K562 (cell line): ENCODE results near the gene ADRA1B. TPM values are rescaled to one million over a fixed set of nuclear protein-coding genes. Genes with fewer than 3 reads are reported as not detected.

Experiments
- ATAC-seq: fragments of 200-7000 bp; cut with Tn5 transposase; 3 replicates; pipeline ENCODE4 v1.9.1; 2020; ENCODE audit warnings: moderate library complexity
- BruUV-seq: library from RNA; stranded (reverse); fragments of 400-500 nt; replicated peaks from 2 replicates; lab custom pipeline; 2021; lab: Mats Ljungman, UMichigan
- CTCF ChIA-PET: fragments of 300-600 bp; formaldehyde crosslinking; extraction: SDS; loops from one replicate; lab custom pipeline; 2021; ENCODE audit warnings: low intra/inter-chr PET ratio; lab: Yijun Ruan, JAX
- POLR2A ChIA-PET: fragments of 300-600, 350-650 bp; sonication (Branson Sonifier 250); formaldehyde crosslinking; extraction: SDS; loops from one replicate; lab custom pipeline; 2021; ENCODE audit warnings: antibody characterized with exemption, inconsistent platforms; lab: Yijun Ruan, JAX
- DNase-seq, 4 experiments: peaks; one replicate each; pipeline versions ENCODE4 v3.0.0 to v3.0.0-alpha.2; 2011 to 2018; ENCODE audit warnings: low spot score in 3 of 4, mixed read lengths in 3 of 4; ENCODE audit errors: extremely low read depth in 1 of 4
- FAIRE-seq: peaks from 2 replicates; lab custom pipeline; 2011; peaks lifted over from hg19 to GRCh38; lab: Jason Lieb, UNC
- H2AFZ ChIP-seq: 2 replicates; pipeline ENCODE4 v1.6.0; 2011; ENCODE audit warnings: low read depth, low read length, control low read depth, inconsistent platforms
- H3K27ac ChIP-seq: fragments of 200-600 bp; 3 replicates; pipeline ENCODE4 v1.8.0; 2011; ENCODE audit warnings: low read depth, mild to moderate bottlenecking, control low read depth, inconsistent platforms, low read length, moderate library complexity, mixed read lengths; ENCODE audit errors: extremely low read depth
- H3K27me3 ChIP-seq, 2 experiments: fragments of 300-600 bp in 1 of 2; 2 replicates in 1 of 2; 3 replicates in 1 of 2; pipeline versions ENCODE4 v1.6.0 to v1.8.0; 2011; ENCODE audit warnings: inconsistent platforms in 2 of 2, low read length in 2 of 2, mild to moderate bottlenecking in 1 of 2, mixed read lengths in 1 of 2, moderate library complexity in 1 of 2; ENCODE audit not compliant: control insufficient read depth in 2 of 2, insufficient read depth in 2 of 2
- H3K36me3 ChIP-seq: fragments of 300-600 bp; 3 replicates; pipeline ENCODE4 v1.8.0; 2011; ENCODE audit warnings: mild to moderate bottlenecking, low read length, inconsistent platforms; ENCODE audit not compliant: control insufficient read depth, insufficient read depth
- H3K4me1 ChIP-seq, 2 experiments: fragments of 200-600 bp in 1 of 2; replicated peaks in 1 of 2; 2 replicates in 1 of 2; 3 replicates in 1 of 2; pipeline versions ENCODE4 v1.5.1 to v1.8.0; 2011; ENCODE audit warnings: inconsistent platforms in 2 of 2, low read length in 2 of 2, mild to moderate bottlenecking in 1 of 2, mixed read lengths in 1 of 2, moderate library complexity in 1 of 2; ENCODE audit not compliant: control insufficient read depth in 2 of 2, insufficient read depth in 2 of 2
- H3K4me2 ChIP-seq: 2 replicates; pipeline ENCODE4 v1.6.1; 2011; ENCODE audit warnings: low read length, control low read depth, inconsistent platforms, mixed read lengths; ENCODE audit not compliant: insufficient read depth
- H3K4me3 ChIP-seq: fragments of 200-600 bp; sonication (generic), shearing (Covaris generic); 2 replicates; pipeline ENCODE4 v1.5.1; 2016; ENCODE audit warnings: control low read depth, inconsistent platforms
- H3K79me2 ChIP-seq: fragments of 200-600 bp; 3 replicates; pipeline ENCODE4 v1.8.0; 2011; ENCODE audit warnings: low read length, inconsistent platforms; ENCODE audit not compliant: control insufficient read depth, insufficient read depth
- H3K9ac ChIP-seq, 2 experiments: 2 replicates each; pipeline versions ENCODE4 v1.6.0 to v1.6.1; 2011; ENCODE audit warnings: low read depth in 2 of 2, low read length in 2 of 2, control low read depth in 1 of 2, inconsistent platforms in 1 of 2, mild to moderate bottlenecking in 1 of 2, mixed read lengths in 1 of 2; ENCODE audit not compliant: insufficient read depth in 1 of 2
- H3K9me1 ChIP-seq: one replicate; pipeline ENCODE4 v1.6.0; 2011; ENCODE audit warnings: inconsistent platforms, mild to moderate bottlenecking, low read length, moderate library complexity; ENCODE audit not compliant: control insufficient read depth, insufficient read depth
- H3K9me3 ChIP-seq: replicated peaks from 2 replicates; pipeline ENCODE4 v1.5.1; 2011; ENCODE audit warnings: low read depth, low read length, inconsistent platforms; ENCODE audit not compliant: control insufficient read depth, insufficient read depth
- H4K20me1 ChIP-seq: replicated peaks from 2 replicates; pipeline ENCODE4 v1.6.1; 2011; ENCODE audit warnings: low read length, inconsistent platforms, mixed read lengths; ENCODE audit not compliant: control insufficient read depth, insufficient read depth
- CBX5 ChIP-seq: IDR thresholded peaks from 2 replicates; pipeline ENCODE4 v1.6.1; 2014; ENCODE audit warnings: low read depth, borderline replicate concordance
- CBX8 ChIP-seq: fragments of 200-600 bp; sonication (generic); IDR thresholded peaks from 2 replicates; pipeline ENCODE4 v1.6.1; 2012; ENCODE audit warnings: borderline replicate concordance, mixed run types, low read depth, mild to moderate bottlenecking, moderate library complexity, mixed read lengths, low read length, control low read depth, inconsistent platforms; ENCODE audit not compliant: poor library complexity, severe bottlenecking; ENCODE audit errors: extremely low read depth
- EWSR1 ChIP-seq: fragments of 450-650 bp; IDR thresholded peaks from 2 replicates; pipeline ENCODE4 v1.6.1; 2018; ENCODE audit warnings: borderline replicate concordance, mild to moderate bottlenecking, low read depth, moderate library complexity; ENCODE audit not compliant: partially characterized antibody
- GABPA ChIP-seq: fragments of 200-800 bp; sonication (Bioruptor generic); conservative IDR thresholded peaks from 2 replicates; pipeline ENCODE4 v1.6.1; 2016; ENCODE audit warnings: low read depth, missing genetic modification characterization, missing compliant biosample characterization
- HDAC3 ChIP-seq: fragments of 450-650 bp; IDR thresholded peaks from 2 replicates; pipeline ENCODE4 v1.6.1; 2018; ENCODE audit warnings: borderline replicate concordance, mild to moderate bottlenecking, moderate library complexity; ENCODE audit not compliant: partially characterized antibody
- HLTF ChIP-seq: fragments of 450-650 bp; IDR thresholded peaks from 2 replicates; pipeline ENCODE4 v1.6.1; 2016
- KLF1 ChIP-seq: fragments of 450-650 bp; IDR thresholded peaks from 2 replicates; pipeline ENCODE4 v1.6.1; 2016; ENCODE audit warnings: missing genetic modification characterization, missing compliant biosample characterization
- MCM3 ChIP-seq: fragments of 450-650 bp; IDR thresholded peaks from 2 replicates; pipeline ENCODE4 v1.6.1; 2016
- SNAPC5 ChIP-seq: fragments of 250-450 bp; sonication (Bioruptor Pico); IDR thresholded peaks from 2 replicates; pipeline ENCODE4 v1.8.0; 2021; ENCODE audit warnings: moderate library complexity, mild to moderate bottlenecking, inconsistent platforms
- ZBTB8A ChIP-seq: fragments of 450-650 bp; IDR thresholded peaks from 2 replicates; pipeline ENCODE4 v1.6.1; 2018; ENCODE audit warnings: mild to moderate bottlenecking, moderate library complexity; ENCODE audit not compliant: partially characterized antibody
- ZEB2 ChIP-seq: fragments of 450-650 bp; IDR thresholded peaks from 2 replicates; pipeline ENCODE4 v1.6.1; 2016
- ZNF239 ChIP-seq: fragments of 250-450 bp; sonication (Bioruptor Pico); IDR thresholded peaks from 2 replicates; pipeline ENCODE4 v1.4.0; 2020; ENCODE audit warnings: mild to moderate bottlenecking
- ZNF639 ChIP-seq, 2 experiments: fragments of 200-800 bp in 1 of 2; sonication (Bioruptor generic) in 1 of 2; sonication (generic) in 1 of 2; formaldehyde crosslinking in 1 of 2; IDR thresholded peaks in 1 of 2; conservative IDR thresholded peaks in 1 of 2; 2 replicates each; pipeline versions ENCODE4 v1.5.0 to v1.6.1; 2016 to 2020; ENCODE audit warnings: missing compliant biosample characterization in 1 of 2, missing genetic modification characterization in 1 of 2, missing genetic modification reagents in 1 of 2
- in situ Hi-C: fragments of 300-500 bp; cut with MboI; formaldehyde crosslinking; loops from 4 replicates; pipeline ENCODE4 v1.15.0; 2018; ENCODE audit warnings: inconsistent platforms, mixed read lengths
- intact Hi-C: fragments of 100-400 bp; cut with micrococcal nuclease; formaldehyde crosslinking; loops from 2 replicates; pipeline ENCODE4 v1.14.2; 2022
- polyA plus RNA-seq, 8 experiments: library from polyadenylated mRNA; depleted of rRNA in 4 of 8; stranded (reverse) in 5 of 8; unstranded in 3 of 8; fragments of >200 nt; fragmentation: Nextera tagmentation in 2 of 8; fragmentation: Illumina TruSeq in 1 of 8; extraction: Ambion mirVana in 2 of 8; extraction: Trizol in 1 of 8; gene quantifications; 2 replicates each; pipeline versions ENCODE4 v1.2.1 to v1.2.3, GENCODE V29; 2011 to 2014; ENCODE audit warnings: inconsistent platforms in 1 of 8, missing spikeins in 1 of 8
- total RNA-seq, 7 experiments: library from RNA; depleted of rRNA in 6 of 7; stranded (reverse); fragments of >200 nt in 6 of 7; fragmentation: Illumina TruSeq in 2 of 7; extraction: Trizol in 2 of 7; gene quantifications; 2 replicates each; pipeline versions ENCODE4 v1.2.1 to v1.2.3, GENCODE V29; 2011 to 2021; ENCODE audit warnings: low replicate concordance in 1 of 7
- TF ChIP-seq, protein P1 (sequence below): sonication (generic); formaldehyde crosslinking; IDR thresholded peaks from 2 replicates; pipeline ENCODE4 v1.8.1; 2022; ENCODE audit warnings: missing genetic modification reagents

Gene ADRA1B
- total and polyA plus RNA-seq, 9 of the 15 experiments (the other 6 are each of a cell fraction or from before 2014, with no cell fraction given): not detected

GRCh38 chr5:159874263-159874662 lies 42.0 kb upstream of the ADRA1B start:
- FAIRE-seq: no peak
- no peaks in the 10 kb centered on the region for H3K4me1 ChIP-seq
- intact Hi-C loops: no loop called here
- ATAC-seq: no peak
- no peak for TF ChIP-seq KLF1 (tag)
- no peak for TF ChIP-seq CBX8
- no peak for TF ChIP-seq CBX5
- TF ChIP-seq, protein P1, sequence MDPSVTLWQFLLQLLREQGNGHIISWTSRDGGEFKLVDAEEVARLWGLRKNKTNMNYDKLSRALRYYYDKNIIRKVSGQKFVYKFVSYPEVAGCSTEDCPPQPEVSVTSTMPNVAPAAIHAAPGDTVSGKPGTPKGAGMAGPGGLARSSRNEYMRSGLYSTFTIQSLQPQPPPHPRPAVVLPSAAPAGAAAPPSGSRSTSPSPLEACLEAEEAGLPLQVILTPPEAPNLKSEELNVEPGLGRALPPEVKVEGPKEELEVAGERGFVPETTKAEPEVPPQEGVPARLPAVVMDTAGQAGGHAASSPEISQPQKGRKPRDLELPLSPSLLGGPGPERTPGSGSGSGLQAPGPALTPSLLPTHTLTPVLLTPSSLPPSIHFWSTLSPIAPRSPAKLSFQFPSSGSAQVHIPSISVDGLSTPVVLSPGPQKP (CRISPR knock-in tag): no peak
- TF ChIP-seq MCM3: no peak
- TF ChIP-seq GABPA (tag): no peak
- TF ChIP-seq EWSR1: no peak
- TF ChIP-seq ZEB2: no peak
- TF ChIP-seq HLTF: no peak
- TF ChIP-seq ZBTB8A: no peak
- TF ChIP-seq HDAC3: no peak
- TF ChIP-seq ZNF639 (CRISPR knock-in tag; conservative IDR thresholded peaks at IDR 0.05 in 1 of 2, IDR thresholded peaks at IDR 0.05 in 1 of 2): no peak
- TF ChIP-seq SNAPC5 (CRISPR knock-in tag): no peak
- no peak for TF ChIP-seq ZNF239 (CRISPR knock-in tag)
- H3K9ac ChIP-seq: no peak overlapping the region
- no peaks in the 10 kb centered on the region for H3K9me1 ChIP-seq
- no peaks in the 10 kb centered on the region for H3K79me2 ChIP-seq
- 0 out of 5 replicates have a peak, but pooled peaks cover 0 to 9% of the 10 kb centered on the region in 2 experiments for H3K27me3 ChIP-seq
- POLR2A ChIA-PET: no interaction called here
- no peaks in the 10 kb centered on the region for H3K36me3 ChIP-seq
- no peak for DNase-seq
- in situ Hi-C loops: no loop called here
- H3K4me2 ChIP-seq: no peak overlapping the region
- CTCF ChIA-PET: no interaction called here
- H2AFZ ChIP-seq: no peak overlapping the region
- BruUV-seq: no TSS peak
- H3K4me3 ChIP-seq: no peak overlapping the region
- H3K27ac ChIP-seq: no peak overlapping the region
- H3K9me3 ChIP-seq: no peaks in the 10 kb centered on the region
- no peaks in the 10 kb centered on the region for H4K20me1 ChIP-seq
